ENCODE results near the gene PTPRK.

DNA sequence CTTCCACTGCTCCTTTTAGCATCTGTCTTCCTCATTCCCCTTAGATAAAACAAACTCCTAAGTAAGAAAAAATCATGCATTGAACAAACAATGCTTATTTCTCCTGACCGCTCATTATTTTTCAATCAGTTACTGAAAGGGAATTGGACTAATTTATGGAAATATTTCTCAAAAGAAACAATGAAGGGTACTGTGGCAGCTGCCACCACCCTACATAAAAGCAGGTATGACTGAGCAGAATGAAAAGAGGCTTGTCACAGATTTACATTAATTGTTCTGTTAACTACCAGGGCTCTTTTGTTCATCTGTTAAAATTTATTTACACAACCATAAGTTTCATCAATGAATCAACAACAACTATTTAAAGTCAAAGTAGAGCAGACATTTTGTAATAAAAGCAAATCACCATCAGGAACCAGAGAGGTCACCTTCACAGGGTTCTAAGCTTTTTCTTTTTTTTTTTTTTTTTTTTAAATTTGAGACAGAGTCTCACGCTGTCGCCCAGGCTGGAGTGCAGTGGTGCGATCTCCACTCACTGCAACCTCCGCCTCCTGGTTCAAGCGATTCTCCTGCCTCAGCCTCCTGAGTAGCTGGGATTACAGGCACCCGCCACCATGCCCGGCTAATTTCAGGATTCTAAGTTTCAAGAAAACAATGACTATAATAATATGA, 204.0 kb downstream of the PTPRK start:
- TF ChIP-seq POLR2A (IDR thresholded peaks at IDR 0.05; ENCODE audit: low read depth, low read length), result no peak
- no peak for TF ChIP-seq TAF1 (IDR thresholded peaks at IDR 0.05; ENCODE audit: low read depth, low read length)
- TF ChIP-seq POLR2AphosphoS5 (IDR thresholded peaks at IDR 0.05; ENCODE audit: low read depth, low read length), result no peak
- TF ChIP-seq SPI1 (IDR thresholded peaks at IDR 0.05; ENCODE audit: low read depth, low read length), result no peak
- no peak for TF ChIP-seq PAX5 (IDR thresholded peaks at IDR 0.05; ENCODE audit: insufficient read depth, low read length, severe bottlenecking)
- TF ChIP-seq POU2F2 (IDR thresholded peaks at IDR 0.05; ENCODE audit: low read depth, low read length), result no peak

Data from GM12891 (cell line).